T-cell (primary cell): Measurements from ENCODE around the gene FUOM. TPM values are rescaled to one million over a fixed set of nuclear protein-coding genes. Genes with fewer than 3 reads are reported as not detected.
A peak's percentile ranks its signal among the peaks of the same experiment; 100 is the strongest.

Experiments used
- ATAC-seq, 4 experiments: fragments of 200-7000 bp in 3 of 4; fragments of 150-1000 bp in 1 of 4; cut with Tn5 transposase; replicated peaks in 1 of 4; 1 replicate in 3 of 4; 2 replicates in 1 of 4; pipeline ENCODE4 v1.10.0; 2021; ENCODE audit warnings: moderate library complexity in 3 of 4, mild to moderate bottlenecking in 2 of 4, moderate number of reproducible peaks in 1 of 4
- CTCF ChIA-PET, 2 donors: fragments of 300-600 bp; sonication (Branson Sonifier 250); formaldehyde crosslinking; loops; one replicate each; lab custom pipeline; 2022; ENCODE audit warnings: antibody characterized with exemption in 2 of 2; lab: Charles Lee
- POLR2A ChIA-PET, 2 donors: fragments of 300-600 bp; sonication (Branson Sonifier 250); formaldehyde crosslinking; loops; one replicate each; lab custom pipeline; 2022; ENCODE audit warnings: antibody characterized with exemption in 2 of 2; lab: Charles Lee
- DNase-seq, 35 experiments: peaks; one replicate each; pipeline versions ENCODE4 v3.0.0 to v3.0.0-alpha.2; 2013 to 2023
- H3K27ac ChIP-seq: one replicate; pipeline ENCODE4 v1.5.1; 2013; ENCODE audit warnings: low read length
- H3K27me3 ChIP-seq, 2 experiments: replicated peaks in 1 of 2; 1 replicate in 1 of 2; 2 replicates in 1 of 2; pipeline versions ENCODE4 v1.6.1 to v1.7.0; 2013; ENCODE audit warnings: low read length in 1 of 2, mixed read lengths in 1 of 2; ENCODE audit not compliant: control insufficient read depth in 2 of 2, insufficient read depth in 2 of 2; ENCODE audit errors: extremely low read depth in 1 of 2
- H3K36me3 ChIP-seq, 2 donors: 1 replicate in 1 of 2; 2 replicates in 1 of 2; pipeline versions ENCODE4 v1.6.1 to v1.7.0; 2013; ENCODE audit warnings: low read length in 1 of 2; ENCODE audit not compliant: control insufficient read depth in 2 of 2, insufficient read depth in 1 of 2; ENCODE audit errors: extremely low read depth in 1 of 2
- H3K4me1 ChIP-seq, 2 experiments: 1 replicate in 1 of 2; 2 replicates in 1 of 2; pipeline versions ENCODE4 v1.6.1 to v1.7.0; 2013; ENCODE audit warnings: low read length in 2 of 2, mixed read lengths in 1 of 2; ENCODE audit not compliant: insufficient read depth in 2 of 2, control insufficient read depth in 1 of 2; ENCODE audit errors: extremely low read depth in 1 of 2
- H3K4me3 ChIP-seq, 2 donors: 1 replicate in 1 of 2; 2 replicates in 1 of 2; pipeline versions ENCODE4 v1.5.1 to v1.7.0; 2013; ENCODE audit warnings: mild to moderate bottlenecking in 2 of 2, low read length in 1 of 2, moderate library complexity in 1 of 2; ENCODE audit not compliant: control insufficient read depth in 1 of 2; ENCODE audit errors: extremely low read depth in 1 of 2
- H3K9me3 ChIP-seq: 2 replicates; pipeline ENCODE4 v1.7.0; 2013
- H3K27ac Mint-ChIP-seq, 2 donors: one replicate each; pipeline ENCODE4 v1.8.0; 2020 to 2021; ENCODE audit warnings: mild to moderate bottlenecking in 2 of 2, mixed read lengths in 2 of 2
- H3K27me3 Mint-ChIP-seq, 2 donors: one replicate each; pipeline ENCODE4 v1.8.0; 2021 to 2022; ENCODE audit warnings: mixed read lengths in 2 of 2
- H3K36me3 Mint-ChIP-seq: one replicate; pipeline ENCODE4 v1.8.0; 2021; ENCODE audit warnings: mixed read lengths
- H3K4me1 Mint-ChIP-seq, 3 donors: one replicate each; pipeline ENCODE4 v1.8.0; 2020 to 2022; ENCODE audit warnings: mixed read lengths in 3 of 3, mild to moderate bottlenecking in 1 of 3
- H3K4me3 Mint-ChIP-seq, 3 donors: one replicate each; pipeline ENCODE4 v1.8.0; 2020 to 2022; ENCODE audit warnings: mild to moderate bottlenecking in 3 of 3, mixed read lengths in 3 of 3, moderate library complexity in 3 of 3
- H3K9me3 Mint-ChIP-seq, 3 donors: one replicate each; pipeline ENCODE4 v1.8.0; 2020 to 2022; ENCODE audit warnings: mixed read lengths in 3 of 3
- WGBS: methylation state at CpG from one replicate; pipeline ENCODE4 v1.1.5; 2013; ENCODE audit warnings: missing lambda C conversion rate; ENCODE audit not compliant: insufficient coverage; 5-methylcytosine and 5-hydroxymethylcytosine counted together
- total RNA-seq, 35 experiments: library from RNA in 6 of 35; stranded (reverse) in 6 of 35; fragments of 120-200 nt in 1 of 35; gene quantifications; one replicate each; pipeline versions ENCODE4 v1.2.1 to v1.2.4 and lab custom pipeline; 2013 to 2026

Gene FUOM
- total RNA-seq, 5 donors from 2014 or later (not counting 1 experiment from before 2014, with no cell fraction given): 9.4 to 30.3 (median 26.9) TPM

DNA sequence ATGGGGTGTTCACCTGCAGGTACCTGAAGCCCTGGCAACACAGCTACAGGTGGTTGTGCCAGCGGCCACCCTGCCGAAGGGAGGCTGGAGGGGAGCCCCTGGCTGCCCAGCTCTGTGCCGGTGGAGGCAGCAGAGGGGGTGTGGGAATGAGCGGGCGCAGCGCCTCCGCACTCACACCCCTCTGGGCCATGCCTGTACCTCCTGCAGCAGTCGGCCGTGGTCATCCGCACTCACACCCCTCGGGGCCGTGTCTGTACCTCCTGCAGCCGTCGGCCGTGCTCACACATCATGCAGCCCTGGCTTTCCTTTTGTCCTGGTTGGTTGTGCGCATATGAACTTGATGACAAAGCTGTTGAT, 47.4 kb downstream of the FUOM start:
- Mint-ChIP-seq H3K27me3 (no peaks in the 10 kb centered on the region), H3K4me1 (peaks cover 25 to 33% (median 31%) of the 10 kb centered on the region in 3 donors), H3K27ac (peak overlapping the region in 1 of 2 donors; percentile 58), H3K9me3 (no peaks in the 10 kb centered on the region), H3K4me3 (peak overlapping the region; percentile 31 to 87 (median 36)), H3K36me3 (peaks cover 17% of the 10 kb centered on the region)
- H3K36me3 ChIP-seq: peaks cover 3 to 26% of the 10 kb centered on the region in 2 donors
- peaks cover 4 to 38% of the 10 kb centered on the region in 2 experiments for H3K4me1 ChIP-seq
- POLR2A ChIA-PET: interaction anchor here in 1 of 2 donors (0.7 kb wide), 1 partner anchor 849 kb away, joined by 3 read pairs; no protein-coding TSS in a partner anchor
- no peaks in the 10 kb centered on the region for H3K9me3 ChIP-seq
- CTCF ChIA-PET: no interaction called here
- no peaks in the 10 kb centered on the region for H3K27me3 ChIP-seq
- WGBS: over 99% methylated on average over 14 of the region's 16 CpGs
- DNase-seq (no peak), ATAC-seq (no peak)
- no peak overlapping the region for H3K4me3 ChIP-seq
- no peak overlapping the region for H3K27ac ChIP-seq

DNA sequence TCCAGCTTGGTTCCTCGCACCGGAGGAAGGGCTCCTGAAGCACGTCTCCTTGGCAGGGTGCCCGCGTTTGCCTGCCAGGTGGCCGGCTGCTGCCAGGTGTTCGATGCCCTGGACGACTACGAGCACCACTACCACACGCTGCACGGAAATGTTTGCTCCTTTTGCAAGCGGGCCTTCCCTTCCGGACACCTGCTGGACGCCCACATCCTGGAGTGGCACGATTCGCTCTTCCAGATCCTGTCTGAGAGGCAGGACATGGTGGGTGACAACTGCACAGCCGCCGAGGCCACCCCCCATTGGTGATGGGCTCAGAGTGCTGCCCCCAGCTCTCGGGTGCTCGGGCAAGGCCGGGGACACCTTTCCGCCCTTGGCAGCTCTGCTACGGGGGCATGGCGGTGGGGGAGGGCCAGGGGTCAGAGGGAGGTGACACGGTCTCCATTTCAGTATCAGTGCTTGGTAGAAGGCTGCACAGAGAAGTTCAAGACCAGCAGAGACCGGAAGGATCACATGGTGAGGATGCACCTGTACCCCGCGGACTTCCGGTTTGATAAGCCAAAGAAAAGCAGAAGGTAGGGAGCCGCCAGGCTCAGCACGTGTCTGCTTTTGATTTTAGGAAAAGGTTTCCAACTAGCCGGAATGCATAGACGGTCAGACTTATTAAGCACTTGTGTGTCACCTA, 48.0 kb downstream of the FUOM start:
- no peaks in the 10 kb centered on the region for H3K27me3 ChIP-seq
- Mint-ChIP-seq H3K36me3 (peaks cover 21% of the 10 kb centered on the region), H3K9me3 (no peaks in the 10 kb centered on the region), H3K4me3 (peak overlapping the region; percentile 70 to 87 (median 75)), H3K27ac (peak overlapping the region; percentile 27 to 58), H3K27me3 (no peaks in the 10 kb centered on the region), H3K4me1 (peaks cover 31 to 38% (median 36%) of the 10 kb centered on the region in 3 donors)
- no peak overlapping the region for H3K4me3 ChIP-seq
- no peaks in the 10 kb centered on the region for H3K9me3 ChIP-seq
- H3K27ac ChIP-seq: peak overlapping the region; percentile 58
- DNase-seq (no peak), ATAC-seq (no peak)
- ChIA-PET POLR2A (no interaction called here), CTCF (no interaction called here)
- peaks cover 3 to 26% of the 10 kb centered on the region in 2 donors for H3K36me3 ChIP-seq
- 92% methylated on average over 33 of the region's 33 CpGs for WGBS
- peaks cover 4 to 40% of the 10 kb centered on the region in 2 experiments for H3K4me1 ChIP-seq

DNA sequence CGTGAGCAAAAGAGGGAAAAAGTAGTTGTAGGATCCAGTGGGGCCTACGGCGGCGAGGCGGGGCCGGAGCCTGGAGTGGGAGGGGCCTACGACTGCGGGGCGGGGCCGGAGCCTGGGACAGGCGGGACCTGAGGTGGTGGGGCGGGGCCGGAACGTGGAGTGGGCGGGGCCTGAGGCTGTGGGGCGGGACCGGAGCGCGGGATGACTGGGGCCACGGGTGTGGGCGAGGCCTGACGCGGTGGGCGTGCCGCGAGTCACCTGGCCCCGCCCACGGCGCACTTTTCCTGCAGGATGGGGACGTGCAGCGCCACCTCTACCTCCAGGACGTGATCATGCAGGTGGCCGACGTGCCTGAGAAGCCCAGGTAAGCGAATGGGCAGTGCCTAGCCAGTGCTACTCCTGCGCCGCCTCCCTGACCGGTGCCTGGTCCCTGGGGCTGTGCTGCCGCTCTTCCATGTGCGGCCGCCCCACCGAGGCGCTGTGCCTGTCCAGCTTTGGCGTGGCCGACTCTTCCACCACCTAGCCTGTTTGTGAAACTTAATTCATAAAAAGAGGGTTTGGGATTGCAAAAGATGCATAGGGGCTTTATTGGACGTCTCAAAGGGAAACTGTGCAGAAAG, 48.6 kb downstream of the FUOM start:
- H3K9me3 ChIP-seq: no peaks in the 10 kb centered on the region
- H3K36me3 ChIP-seq: peaks cover 3 to 26% of the 10 kb centered on the region in 2 donors
- peak overlapping the region; percentile 47 to 84 for H3K4me3 ChIP-seq
- CTCF ChIA-PET: no interaction called here
- POLR2A ChIA-PET: no interaction called here
- H3K27ac Mint-ChIP-seq: peak overlapping the region; percentile 66 to 84
- peaks cover 21% of the 10 kb centered on the region for H3K36me3 Mint-ChIP-seq
- H3K4me3 Mint-ChIP-seq: peak overlapping the region; percentile 70 to 87 (median 75)
- no peaks in the 10 kb centered on the region for H3K27me3 Mint-ChIP-seq
- WGBS: 25% methylated on average over 41 of the region's 46 CpGs
- H3K27me3 ChIP-seq: no peaks in the 10 kb centered on the region
- H3K9me3 Mint-ChIP-seq: no peaks in the 10 kb centered on the region
- peak overlapping the region; percentile 74 for H3K27ac ChIP-seq
- peak in 34 of 35 experiments; percentile 74 to 95 (median 90) for DNase-seq
- peak; percentile 75 to 88 (median 81) for ATAC-seq
- peaks cover 34 to 37% (median 36%) of the 10 kb centered on the region in 3 donors for H3K4me1 Mint-ChIP-seq
- H3K4me1 ChIP-seq: peaks cover 4 to 40% of the 10 kb centered on the region in 2 experiments

DNA sequence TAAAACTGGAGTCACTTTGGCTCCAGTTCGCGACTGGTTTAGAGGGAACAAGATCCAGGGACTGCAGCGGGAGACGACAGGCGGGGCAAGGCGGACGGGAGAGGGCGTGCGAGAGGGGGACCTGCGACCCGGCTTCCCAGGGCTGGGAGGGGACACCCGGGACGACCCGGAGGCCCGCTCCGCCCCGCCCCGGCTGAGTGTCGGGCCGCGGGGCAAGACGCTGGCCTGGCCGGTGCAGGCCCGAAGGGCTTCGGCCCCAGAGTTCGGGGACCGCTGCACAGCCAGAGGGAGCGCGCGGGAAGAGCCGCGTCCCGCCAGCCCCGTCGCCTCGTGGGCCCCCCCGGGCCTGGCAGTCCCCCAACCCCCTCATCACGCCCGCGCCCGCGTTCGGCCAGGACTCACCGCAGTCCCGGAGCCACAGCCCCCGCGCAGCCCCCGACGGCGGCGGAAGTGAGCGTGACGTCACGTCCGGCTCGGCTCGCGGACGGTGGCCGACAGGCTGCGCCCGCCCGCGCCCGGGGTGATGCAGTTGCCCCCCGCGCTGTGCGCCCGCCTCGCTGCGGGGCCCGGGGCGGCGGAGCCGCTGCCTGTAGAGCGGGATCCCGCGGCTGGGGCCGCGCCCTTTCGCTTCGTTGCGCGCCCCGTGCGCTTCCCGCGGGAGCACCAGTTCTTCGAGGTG, 49.3 kb downstream of the FUOM start, which contains the start of the genes TUBGCP2 and ZNF511:
TUBGCP2 (minus strand) TSS at position 452 of the 679 bp plus-strand sequence. CDS start 5,931 bp downstream, outside the sequence.
ZNF511 (plus strand) TSS at position 494 of the 679 bp plus-strand sequence; CDS start at position 524, 30 bp downstream.
- Histone ChIP-seq H3K9me3 (no peaks in the 10 kb centered on the region), H3K4me3 (peak within 1 kb of the TSS; percentile 84 to 91), H3K4me1 (peaks cover 4 to 40% of the 10 kb centered on the region in 2 experiments), H3K27ac (peak within 1 kb of the TSS; percentile 99), H3K36me3 (peaks cover 3 to 29% of the 10 kb centered on the region in 2 donors), H3K27me3 (no peaks in the 10 kb centered on the region)
- Mint-ChIP-seq H3K27me3 (no peaks in the 10 kb centered on the region), H3K27ac (peak within 1 kb of the TSS; percentile 98 to 100), H3K4me1 (peaks cover 38 to 39% (median 38%) of the 10 kb centered on the region in 3 donors), H3K4me3 (peak within 1 kb of the TSS; percentile 87 to 98 (median 97)), H3K36me3 (peaks cover 22% of the 10 kb centered on the region), H3K9me3 (no peaks in the 10 kb centered on the region)
- ChIA-PET POLR2A (interaction anchor here (1.1 to 1.6 kb wide), 3 partner anchors 30 to 33 kb away, joined by 4 to 11 read pairs (median 6); partner anchors contain the start of gene ADAM8 (in 1 of the 2)), CTCF (interaction anchor here (0.8 to 1.8 kb wide), 5 partner anchors 12 to 33 kb away, joined by 3 to 10 read pairs (median 3); no protein-coding TSS in a partner anchor)
- peak; percentile 70 to 78 (median 75) for ATAC-seq
- DNase-seq: peak; percentile 76 to 96 (median 87)
- under 1% methylated on average over 89 of the region's 89 CpGs for WGBS

DNA sequence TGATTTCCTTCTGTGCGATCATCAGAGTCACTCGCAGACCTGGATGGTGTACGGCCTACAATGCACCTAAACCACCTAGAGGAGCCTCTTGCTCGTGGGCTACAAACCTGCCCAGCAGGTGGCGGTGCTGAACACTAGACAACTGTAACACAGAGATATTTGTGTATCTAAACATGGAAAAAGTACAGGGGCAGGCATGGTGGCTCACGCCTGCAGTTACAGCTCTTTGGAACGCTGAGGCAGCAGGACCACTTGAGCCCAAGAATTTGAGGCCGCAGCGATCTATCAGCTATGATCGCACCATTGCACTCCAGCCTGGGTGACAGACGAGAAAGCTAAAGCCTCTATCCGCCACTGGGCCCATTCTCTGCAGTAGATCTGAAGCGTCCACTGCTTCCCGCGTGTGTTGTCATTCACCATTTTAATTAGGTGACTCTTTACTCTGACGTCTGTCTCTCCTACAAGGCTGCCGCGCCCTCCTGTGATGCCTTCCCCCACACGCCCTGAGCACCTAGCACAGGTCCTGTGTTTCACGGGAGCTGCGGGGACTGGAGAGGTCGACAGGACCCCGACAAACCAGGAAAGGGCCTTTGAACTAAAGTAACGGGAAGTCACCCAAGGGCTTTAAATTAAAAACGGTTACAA, 49.9 kb downstream of the FUOM start:
- Histone ChIP-seq H3K4me1 (peaks cover 4 to 44% of the 10 kb centered on the region in 2 experiments), H3K27ac (peak overlapping the region; percentile 99), H3K9me3 (no peaks in the 10 kb centered on the region), H3K36me3 (peaks cover 3 to 29% of the 10 kb centered on the region in 2 donors), H3K27me3 (no peaks in the 10 kb centered on the region), H3K4me3 (peak overlapping the region; percentile 84 to 91)
- peak; percentile 46 to 68 (median 52) for ATAC-seq
- WGBS: 2% methylated on average over 18 of the region's 25 CpGs
- ChIA-PET CTCF (interaction anchor here (0.8 to 1.8 kb wide), 5 partner anchors 13 to 33 kb away, joined by 3 to 10 read pairs (median 3); no protein-coding TSS in a partner anchor), POLR2A (interaction anchor here (0.7 to 1.6 kb wide), 4 partner anchors 29 to 47 kb away, joined by 4 to 11 read pairs (median 5); partner anchors contain the start of gene ADAM8 (in 1 of the 2))
- peaks cover 40 to 41% (median 41%) of the 10 kb centered on the region in 3 donors for H3K4me1 Mint-ChIP-seq
- DNase-seq: peak; percentile 77 to 93 (median 88)
- peak overlapping the region; percentile 87 to 98 (median 97) for H3K4me3 Mint-ChIP-seq
- peak overlapping the region; percentile 98 to 100 for H3K27ac Mint-ChIP-seq
- H3K9me3 Mint-ChIP-seq: no peaks in the 10 kb centered on the region
- peaks cover 24% of the 10 kb centered on the region for H3K36me3 Mint-ChIP-seq
- H3K27me3 Mint-ChIP-seq: no peaks in the 10 kb centered on the region
